Measurements from ENCODE around the gene RAD54L. TPM values are rescaled to one million over a fixed set of nuclear protein-coding genes. Genes with fewer than 3 reads are reported as not detected.
A peak's percentile ranks its signal among the peaks of the same experiment; 100 is the strongest.
"Not testable (repeated sequence)": the region's sequence is repeated elsewhere in the genome, so short reads cannot be mapped to it uniquely, and the experiment has no call there.

The RAD54L gene
- polyA plus RNA-seq, 2 donors, result 6.1 to 7.0 TPM

DNA sequence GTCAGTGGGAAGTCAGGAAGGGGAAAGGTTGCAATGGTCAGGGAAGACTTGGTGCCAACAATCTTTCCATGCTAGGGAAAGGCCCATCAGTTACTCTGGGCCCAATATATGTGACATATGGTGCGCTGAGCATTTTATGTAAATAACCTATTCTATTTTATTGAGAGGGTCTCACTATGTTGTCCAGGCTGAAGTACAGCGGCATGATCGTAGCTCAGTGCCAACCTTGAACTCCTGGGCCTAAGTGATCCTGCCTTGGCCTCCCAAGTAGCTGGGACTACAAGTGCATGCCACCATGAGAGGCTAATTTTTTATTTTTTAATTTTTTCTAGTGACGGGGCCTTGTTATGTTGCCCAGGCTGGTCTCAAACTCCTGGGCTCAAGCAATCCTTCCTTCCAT, 62.8 kb downstream of the RAD54L start:
- Histone ChIP-seq H3K9me3 (ENCODE audit: control insufficient read depth in 2 of 2, insufficient read depth in 1 of 2, low read depth in 1 of 2, low read length in 1 of 2) (no peaks in the 10 kb centered on the region), H3K4me3 (ENCODE audit: low read depth in 1 of 2, low read length in 2 of 2) (no peak overlapping the region), H3K36me3 (ENCODE audit: control insufficient read depth in 2 of 2, insufficient read depth in 2 of 2, low read length in 1 of 2) (peaks cover 8 to 17% of the 10 kb centered on the region in 2 donors), H3K27ac (ENCODE audit: low read depth in 2 of 2, low read length in 1 of 2) (no peak overlapping the region), H3K27me3 (ENCODE audit: control insufficient read depth in 1 of 2, insufficient read depth in 2 of 2, low read length in 2 of 2) (no peaks in the 10 kb centered on the region), H3K4me1 (ENCODE audit: control insufficient read depth in 2 of 2, insufficient read depth in 2 of 2, low read length in 1 of 2) (no peaks in the 10 kb centered on the region)
- WGBS, 2 donors, result 97% methylated on average over 4 of the region's 4 CpGs

DNA sequence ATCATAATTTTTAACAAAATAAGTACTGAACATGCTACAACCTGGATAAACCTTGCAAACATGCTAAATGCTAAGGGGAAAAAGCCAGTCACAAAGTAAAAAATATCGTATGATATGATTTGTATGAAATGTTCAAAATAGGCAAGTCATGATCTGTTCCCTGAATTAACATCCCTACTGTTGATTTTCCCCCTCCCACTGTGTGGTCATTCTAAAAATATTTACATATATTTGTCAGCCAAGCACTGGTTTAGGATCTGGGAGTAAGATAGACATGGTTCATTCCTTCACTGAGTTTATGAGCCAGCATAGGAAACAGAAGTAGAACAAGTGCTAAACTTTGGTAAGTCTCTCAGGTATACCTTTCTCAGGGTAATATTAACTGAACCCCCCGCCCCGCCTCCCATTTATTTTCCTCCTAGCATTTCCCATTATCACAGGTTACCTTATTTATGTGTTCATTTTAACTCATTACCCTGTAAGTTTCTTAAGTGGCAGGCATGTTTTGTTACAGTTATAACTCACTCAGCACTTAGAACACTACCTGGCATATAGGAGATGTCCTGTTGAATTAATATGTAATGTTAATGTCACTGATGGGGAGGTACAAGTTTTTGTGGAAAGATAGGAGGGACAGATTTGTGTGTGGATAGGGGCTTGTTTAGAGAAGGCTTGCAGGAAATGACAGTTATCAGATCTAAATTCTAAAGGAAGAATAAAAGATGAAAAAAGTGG, 68.3 kb downstream of the RAD54L start:
- Histone ChIP-seq H3K9me3 (ENCODE audit: control insufficient read depth in 2 of 2, insufficient read depth in 1 of 2, low read depth in 1 of 2, low read length in 1 of 2) (no peaks in the 10 kb centered on the region), H3K27ac (ENCODE audit: low read depth in 2 of 2, low read length in 1 of 2) (no peak overlapping the region), H3K4me1 (ENCODE audit: control insufficient read depth in 2 of 2, insufficient read depth in 2 of 2, low read length in 1 of 2) (no peaks in the 10 kb centered on the region), H3K27me3 (ENCODE audit: control insufficient read depth in 1 of 2, insufficient read depth in 2 of 2, low read length in 2 of 2) (no peaks in the 10 kb centered on the region), H3K36me3 (ENCODE audit: control insufficient read depth in 2 of 2, insufficient read depth in 2 of 2, low read length in 1 of 2) (peaks cover 6 to 10% of the 10 kb centered on the region in 2 donors), H3K4me3 (ENCODE audit: low read depth in 1 of 2, low read length in 2 of 2) (no peak overlapping the region)
- 84 to 87% methylated on average over 3 of the region's 3 CpGs for WGBS, 2 donors

DNA sequence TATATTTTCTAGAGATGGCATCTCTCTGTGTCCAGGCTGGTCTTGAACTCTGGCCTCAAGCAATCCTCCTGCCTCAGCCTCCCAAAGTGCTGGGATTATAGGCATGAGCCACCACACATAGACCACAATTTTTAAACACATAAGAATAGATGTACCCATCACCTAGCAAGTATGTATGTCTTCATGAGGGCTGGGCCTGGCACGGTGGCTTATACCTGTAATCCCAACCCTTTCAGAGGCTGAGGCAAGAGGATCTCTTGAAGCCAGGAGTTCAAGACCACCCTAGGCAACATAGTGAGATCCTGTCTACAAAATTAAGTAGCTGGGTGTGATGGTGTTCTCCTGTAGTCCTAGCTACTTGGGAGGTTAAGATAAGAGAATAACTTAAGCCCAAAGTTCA, 69.8 kb downstream of the RAD54L start:
- H3K27ac ChIP-seq (ENCODE audit: low read depth in 2 of 2, low read length in 1 of 2), result no peak overlapping the region
- 94 to 97% methylated on average over 1 of the region's 1 CpG for WGBS, 2 donors
- H3K36me3 ChIP-seq (ENCODE audit: control insufficient read depth in 2 of 2, insufficient read depth in 2 of 2, low read length in 1 of 2), result peaks cover 6 to 7% of the 10 kb centered on the region in 2 donors
- H3K4me3 ChIP-seq (ENCODE audit: low read depth in 1 of 2, low read length in 2 of 2), result no peak overlapping the region
- H3K9me3 ChIP-seq (ENCODE audit: control insufficient read depth in 2 of 2, insufficient read depth in 1 of 2, low read depth in 1 of 2, low read length in 1 of 2), result no peaks in the 10 kb centered on the region
- no peaks in the 10 kb centered on the region for H3K27me3 ChIP-seq (ENCODE audit: control insufficient read depth in 1 of 2, insufficient read depth in 2 of 2, low read length in 2 of 2)
- no peaks in the 10 kb centered on the region for H3K4me1 ChIP-seq (ENCODE audit: control insufficient read depth in 2 of 2, insufficient read depth in 2 of 2, low read length in 1 of 2)

DNA sequence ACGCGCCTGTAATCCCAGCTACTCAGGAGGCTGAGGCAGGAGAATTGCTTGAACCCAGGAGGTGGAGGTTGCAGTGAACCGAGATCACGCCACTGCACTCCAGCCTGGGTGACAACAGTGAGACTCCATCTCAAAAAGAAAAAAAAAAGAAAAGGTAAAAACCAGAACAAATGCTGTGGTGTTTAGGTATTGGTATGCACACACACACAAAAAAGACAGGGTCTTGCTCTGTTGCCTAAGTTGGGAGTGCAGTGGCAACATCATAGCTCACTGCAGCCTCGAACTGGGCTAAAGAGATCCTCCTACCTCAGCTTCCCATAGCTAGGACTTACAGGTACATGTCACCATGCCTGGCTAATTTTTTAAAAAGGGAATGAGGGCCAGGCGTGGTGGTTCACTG, 71.7 kb downstream of the RAD54L start:
- H3K27ac ChIP-seq (ENCODE audit: low read depth in 2 of 2, low read length in 1 of 2); H3K27me3 ChIP-seq (ENCODE audit: control insufficient read depth in 1 of 2, insufficient read depth in 2 of 2, low read length in 2 of 2); H3K4me3 ChIP-seq (ENCODE audit: low read depth in 1 of 2, low read length in 2 of 2); H3K9me3 ChIP-seq (ENCODE audit: control insufficient read depth in 2 of 2, insufficient read depth in 1 of 2, low read depth in 1 of 2, low read length in 1 of 2); H3K36me3 ChIP-seq (ENCODE audit: control insufficient read depth in 2 of 2, insufficient read depth in 2 of 2, low read length in 1 of 2); H3K4me1 ChIP-seq (ENCODE audit: control insufficient read depth in 2 of 2, insufficient read depth in 2 of 2, low read length in 1 of 2): not testable (repeated sequence)
- 91 to 92% methylated on average over 6 of the region's 6 CpGs for WGBS, 2 donors

DNA sequence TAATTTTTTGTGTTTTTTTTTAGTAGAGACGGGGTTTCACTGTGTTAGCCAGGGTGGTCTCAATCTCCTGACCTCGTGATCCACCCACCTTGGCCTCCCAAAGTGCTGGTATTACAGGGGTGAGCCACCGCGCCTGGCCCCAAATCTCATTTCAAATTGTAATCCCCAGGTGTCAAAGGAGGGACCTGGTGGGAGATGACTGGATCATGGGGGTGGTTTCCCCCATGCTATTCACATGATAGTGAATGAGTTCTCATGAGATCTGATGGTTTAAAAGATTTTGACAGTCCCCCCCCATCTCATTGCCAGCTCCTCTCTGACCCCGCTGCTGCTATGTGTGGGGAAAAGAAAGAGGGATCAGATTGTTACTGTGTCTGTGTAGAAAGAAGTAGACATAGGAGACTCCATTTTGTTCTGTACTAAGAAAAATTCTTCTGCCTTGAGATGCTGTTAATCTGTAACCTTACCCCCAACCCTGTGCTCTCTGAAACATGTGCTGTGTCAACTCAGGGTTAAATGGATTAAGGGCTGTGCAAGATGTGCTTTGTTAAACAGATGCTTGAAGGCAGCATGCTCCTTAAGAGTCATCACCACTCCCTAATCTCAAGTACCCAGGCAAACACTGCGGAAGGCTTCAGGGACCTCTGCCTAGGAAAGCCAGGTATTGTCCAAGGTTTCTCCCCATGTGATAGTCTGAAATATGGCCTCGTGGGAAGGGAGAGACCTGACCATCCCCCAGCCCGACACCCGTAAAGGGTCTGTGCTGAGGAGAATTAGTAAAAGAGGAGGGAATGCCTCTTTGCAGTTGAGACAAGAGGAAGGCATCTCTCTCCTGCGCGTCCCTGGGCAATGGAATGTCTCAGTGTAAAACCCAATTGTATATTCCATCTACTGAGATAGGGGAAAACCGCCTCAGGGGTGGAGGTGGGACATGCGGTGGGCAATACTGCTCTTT, 72.7 kb downstream of the RAD54L start:
- not testable (repeated sequence) for H3K27me3 ChIP-seq (ENCODE audit: control insufficient read depth in 1 of 2, insufficient read depth in 2 of 2, low read length in 2 of 2); H3K36me3 ChIP-seq (ENCODE audit: control insufficient read depth in 2 of 2, insufficient read depth in 2 of 2, low read length in 1 of 2); H3K4me3 ChIP-seq (ENCODE audit: low read depth in 1 of 2, low read length in 2 of 2); H3K9me3 ChIP-seq (ENCODE audit: control insufficient read depth in 2 of 2, insufficient read depth in 1 of 2, low read depth in 1 of 2, low read length in 1 of 2); H3K27ac ChIP-seq (ENCODE audit: low read depth in 2 of 2, low read length in 1 of 2); H3K4me1 ChIP-seq (ENCODE audit: control insufficient read depth in 2 of 2, insufficient read depth in 2 of 2, low read length in 1 of 2)
- 80 to 82% methylated on average over 10 to 12 of the region's 13 CpGs for WGBS, 2 donors

DNA sequence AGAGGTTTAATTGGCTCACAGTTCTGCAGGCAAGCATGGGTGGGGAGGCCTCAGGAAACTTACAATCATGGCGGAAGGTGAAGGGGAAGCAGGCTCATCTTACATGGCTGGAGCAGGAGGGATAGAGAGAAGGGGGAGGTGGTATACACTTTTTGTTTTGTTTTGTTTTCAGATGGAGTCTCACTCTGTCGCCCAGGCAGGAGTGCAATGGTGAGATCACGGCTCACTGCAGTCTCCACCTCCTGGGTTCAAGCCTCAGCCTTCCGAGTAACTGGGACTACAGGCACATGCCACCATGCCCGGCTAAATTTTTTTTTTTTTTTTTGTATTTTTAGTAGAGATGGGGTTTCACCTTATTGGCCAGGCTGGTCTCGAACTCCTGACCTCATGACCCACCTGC, 74.6 kb downstream of the RAD54L start:
- H3K27me3 ChIP-seq (ENCODE audit: control insufficient read depth in 1 of 2, insufficient read depth in 2 of 2, low read length in 2 of 2); H3K4me1 ChIP-seq (ENCODE audit: control insufficient read depth in 2 of 2, insufficient read depth in 2 of 2, low read length in 1 of 2); H3K36me3 ChIP-seq (ENCODE audit: control insufficient read depth in 2 of 2, insufficient read depth in 2 of 2, low read length in 1 of 2); H3K9me3 ChIP-seq (ENCODE audit: control insufficient read depth in 2 of 2, insufficient read depth in 1 of 2, low read depth in 1 of 2, low read length in 1 of 2); H3K4me3 ChIP-seq (ENCODE audit: low read depth in 1 of 2, low read length in 2 of 2); H3K27ac ChIP-seq (ENCODE audit: low read depth in 2 of 2, low read length in 1 of 2): not testable (repeated sequence)
- WGBS, 2 donors, result 88 to 90% methylated on average over 6 of the region's 6 CpGs

DNA sequence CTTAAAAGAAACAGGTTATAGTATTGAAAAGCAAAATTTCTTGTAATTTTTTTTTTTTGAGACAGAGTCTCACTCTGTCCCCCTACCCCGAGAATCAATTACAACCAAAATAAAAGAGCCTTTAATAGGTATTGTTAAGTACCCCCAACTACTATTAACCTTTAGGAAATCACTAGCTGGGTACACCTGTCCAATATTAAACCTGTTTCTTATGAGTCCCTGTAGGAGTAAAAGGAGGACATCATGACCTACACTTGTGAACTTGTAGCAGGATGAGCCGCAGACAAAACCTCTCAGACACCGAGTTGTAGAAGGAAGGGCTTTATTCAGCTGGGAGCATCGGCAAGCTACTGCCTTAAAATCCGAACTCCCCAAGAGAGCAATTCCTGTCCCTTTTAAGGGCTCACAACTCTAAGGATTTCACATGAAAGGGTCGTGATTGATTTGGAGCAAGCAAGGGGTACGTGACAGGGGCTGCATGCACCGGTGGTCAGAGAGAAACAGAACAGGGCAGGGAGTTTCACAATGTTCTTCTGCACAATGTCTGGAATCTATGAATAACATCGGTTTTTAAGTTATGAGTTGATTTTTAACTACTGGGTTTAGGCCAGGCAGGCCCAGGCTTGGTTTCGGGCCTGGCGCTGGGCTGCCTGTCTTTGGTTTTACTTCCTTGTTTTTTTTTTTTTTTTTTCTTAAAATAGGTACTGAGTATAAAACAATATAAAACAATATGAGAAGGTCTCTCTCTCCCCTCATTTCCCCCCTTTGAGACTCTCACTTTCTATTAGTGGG, 77.9 kb downstream of the RAD54L start:
- H3K9me3 ChIP-seq (ENCODE audit: control insufficient read depth in 2 of 2, insufficient read depth in 1 of 2, low read depth in 1 of 2, low read length in 1 of 2); H3K36me3 ChIP-seq (ENCODE audit: control insufficient read depth in 2 of 2, insufficient read depth in 2 of 2, low read length in 1 of 2); H3K4me1 ChIP-seq (ENCODE audit: control insufficient read depth in 2 of 2, insufficient read depth in 2 of 2, low read length in 1 of 2); H3K4me3 ChIP-seq (ENCODE audit: low read depth in 1 of 2, low read length in 2 of 2); H3K27me3 ChIP-seq (ENCODE audit: control insufficient read depth in 1 of 2, insufficient read depth in 2 of 2, low read length in 2 of 2): not testable (repeated sequence)
- WGBS, 2 donors, result 74 to 78% methylated on average over 11 of the region's 11 CpGs
- peak overlapping the region in 1 of 2 donors; percentile 13 for H3K27ac ChIP-seq (ENCODE audit: low read depth in 2 of 2, low read length in 1 of 2)

Other genes starting within 250 kb of the RAD54L start
- 1 to 10 TPM; 1.3 to 2.6 TPM for gene PIK3R3, start 115.1 kb upstream of the RAD54L start, polyA plus RNA-seq
- 1 to 10 TPM; 2.2 to 2.3 TPM for gene TSPAN1, start 72.7 kb upstream of the RAD54L start, polyA plus RNA-seq
- not detected for gene P3R3URF, start 71.3 kb upstream of the RAD54L start, polyA plus RNA-seq
- gene POMGNT1, start 49.3 kb upstream of the RAD54L start, polyA plus RNA-seq, result 10 to 100 TPM; 17.1 to 17.2 TPM
- gene LURAP1, start 44.4 kb upstream of the RAD54L start, polyA plus RNA-seq, result 1 to 10 TPM; 1.6 to 1.7 TPM
- gene LRRC41, start 55.9 kb downstream of the RAD54L start, polyA plus RNA-seq, result 10 to 100 TPM; 17.4 to 32.1 TPM
- 100 to 1,000 TPM; 393 to 498 TPM for gene UQCRH, start 55.9 kb downstream of the RAD54L start, polyA plus RNA-seq
- 10 to 100 TPM in 1 of 2 donors, 1 to 10 TPM in 1; 6.6 to 12.5 TPM for gene NSUN4, start 93.0 kb downstream of the RAD54L start, polyA plus RNA-seq
- 10 to 100 TPM; 12.1 to 33.2 TPM for gene FAAH, start 146.6 kb downstream of the RAD54L start, polyA plus RNA-seq
- under 1 TPM in 1 of 2 donors, not detected in 1; 0.01 TPM for gene DMBX1, start 242.1 kb downstream of the RAD54L start, polyA plus RNA-seq

All from esophagus (tissue), 2 donors.